Neutrophil (primary cell): ENCODE results near the gene RRP15.

Experiments
- H3K27ac ChIP-seq: fragments of 200-600 bp; sonication (generic); 2 replicates; pipeline ENCODE4 v1.5.1; 2016; ENCODE audit warnings: mild to moderate bottlenecking, moderate library complexity
- H3K27me3 ChIP-seq: fragments of 200-600 bp; sonication (generic); 2 replicates; pipeline ENCODE4 v1.6.0; 2016; ENCODE audit warnings: mild to moderate bottlenecking
- H3K36me3 ChIP-seq: fragments of 200-600 bp; sonication (generic); 2 replicates; pipeline ENCODE4 v1.5.1; 2017
- H3K4me1 ChIP-seq, 2 experiments: fragments of 200-600 bp in 1 of 2; sonication (generic) in 1 of 2; 1 replicate in 1 of 2; 2 replicates in 1 of 2; pipeline versions ENCODE4 v1.5.1 to v1.6.1; 2013 to 2016; ENCODE audit warnings: low read depth in 1 of 2, low read length in 1 of 2, mild to moderate bottlenecking in 1 of 2, moderate library complexity in 1 of 2; ENCODE audit not compliant: control insufficient read depth in 1 of 2, insufficient read depth in 1 of 2
- H3K4me3 ChIP-seq, 2 experiments: fragments of 200-600 bp in 1 of 2; sonication (generic) in 1 of 2; 1 replicate in 1 of 2; 2 replicates in 1 of 2; pipeline ENCODE4 v1.5.1; 2013 to 2016; ENCODE audit warnings: low read depth in 1 of 2, low read length in 1 of 2, mild to moderate bottlenecking in 1 of 2, moderate library complexity in 1 of 2
- H3K9me3 ChIP-seq: fragments of 200-600 bp; sonication (generic); 2 replicates; pipeline ENCODE4 v1.5.1; 2016
- TF ChIP-seq, protein P1 (sequence below): fragments of 200-600 bp; sonication (generic); IDR thresholded peaks from 2 replicates; pipeline ENCODE4 v1.5.1; 2016; ENCODE audit warnings: antibody characterized with exemption

The RRP15 gene

DNA sequence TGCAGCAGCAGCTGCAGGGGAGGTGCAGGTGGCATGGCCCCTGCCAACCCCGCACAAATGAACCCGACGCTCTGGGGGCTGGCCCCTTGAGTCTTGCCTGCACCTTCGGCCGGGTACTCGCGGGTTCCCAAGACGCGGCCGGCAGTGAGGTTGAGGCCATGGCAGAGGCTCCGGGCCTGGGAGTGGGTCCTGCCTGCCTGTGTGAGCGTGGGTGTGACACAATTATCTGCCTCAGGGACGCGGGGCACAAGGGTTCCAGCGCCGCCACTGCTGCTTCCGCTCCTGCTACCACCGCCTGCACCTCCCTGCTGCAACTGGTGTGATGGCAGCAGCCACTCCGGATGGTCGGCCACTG is 39.1 kb downstream of the RRP15 start:
- H3K4me3 ChIP-seq, result no peak overlapping the region
- H3K4me1 ChIP-seq, result no peaks in the 10 kb centered on the region
- H3K9me3 ChIP-seq, result no peaks in the 10 kb centered on the region
- no peak overlapping the region for H3K27ac ChIP-seq
- TF ChIP-seq, protein P1, sequence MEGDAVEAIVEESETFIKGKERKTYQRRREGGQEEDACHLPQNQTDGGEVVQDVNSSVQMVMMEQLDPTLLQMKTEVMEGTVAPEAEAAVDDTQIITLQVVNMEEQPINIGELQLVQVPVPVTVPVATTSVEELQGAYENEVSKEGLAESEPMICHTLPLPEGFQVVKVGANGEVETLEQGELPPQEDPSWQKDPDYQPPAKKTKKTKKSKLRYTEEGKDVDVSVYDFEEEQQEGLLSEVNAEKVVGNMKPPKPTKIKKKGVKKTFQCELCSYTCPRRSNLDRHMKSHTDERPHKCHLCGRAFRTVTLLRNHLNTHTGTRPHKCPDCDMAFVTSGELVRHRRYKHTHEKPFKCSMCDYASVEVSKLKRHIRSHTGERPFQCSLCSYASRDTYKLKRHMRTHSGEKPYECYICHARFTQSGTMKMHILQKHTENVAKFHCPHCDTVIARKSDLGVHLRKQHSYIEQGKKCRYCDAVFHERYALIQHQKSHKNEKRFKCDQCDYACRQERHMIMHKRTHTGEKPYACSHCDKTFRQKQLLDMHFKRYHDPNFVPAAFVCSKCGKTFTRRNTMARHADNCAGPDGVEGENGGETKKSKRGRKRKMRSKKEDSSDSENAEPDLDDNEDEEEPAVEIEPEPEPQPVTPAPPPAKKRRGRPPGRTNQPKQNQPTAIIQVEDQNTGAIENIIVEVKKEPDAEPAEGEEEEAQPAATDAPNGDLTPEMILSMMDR, result no peak
- no peaks in the 10 kb centered on the region for H3K27me3 ChIP-seq
- H3K36me3 ChIP-seq, result peaks cover 9% of the 10 kb centered on the region

DNA sequence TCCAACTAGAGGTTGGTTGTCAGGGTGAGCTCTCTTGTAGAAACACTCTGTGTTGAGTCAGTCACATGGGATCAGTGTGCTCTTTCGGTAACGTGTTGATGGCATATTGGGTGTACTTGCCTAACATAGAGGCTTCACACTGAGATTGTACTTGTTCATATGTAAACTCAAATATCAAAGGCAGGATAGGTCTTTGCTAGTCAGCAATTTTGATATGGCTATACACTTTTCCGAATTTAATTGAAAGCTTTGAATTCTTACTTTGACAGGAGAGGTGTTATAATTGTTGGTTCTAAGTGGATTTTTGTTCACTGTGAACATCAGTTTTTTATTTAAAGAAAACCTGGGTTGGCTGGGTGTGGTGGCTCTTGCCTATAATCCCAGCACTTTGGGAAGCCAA is 43.7 kb downstream of the RRP15 start:
- H3K27me3 ChIP-seq, result no peaks in the 10 kb centered on the region
- H3K36me3 ChIP-seq, result no peaks in the 10 kb centered on the region
- H3K27ac ChIP-seq, result no peak overlapping the region
- no peak overlapping the region for H3K4me3 ChIP-seq
- TF ChIP-seq, protein P1, result no peak
- no peaks in the 10 kb centered on the region for H3K9me3 ChIP-seq
- H3K4me1 ChIP-seq, result no peaks in the 10 kb centered on the region

DNA sequence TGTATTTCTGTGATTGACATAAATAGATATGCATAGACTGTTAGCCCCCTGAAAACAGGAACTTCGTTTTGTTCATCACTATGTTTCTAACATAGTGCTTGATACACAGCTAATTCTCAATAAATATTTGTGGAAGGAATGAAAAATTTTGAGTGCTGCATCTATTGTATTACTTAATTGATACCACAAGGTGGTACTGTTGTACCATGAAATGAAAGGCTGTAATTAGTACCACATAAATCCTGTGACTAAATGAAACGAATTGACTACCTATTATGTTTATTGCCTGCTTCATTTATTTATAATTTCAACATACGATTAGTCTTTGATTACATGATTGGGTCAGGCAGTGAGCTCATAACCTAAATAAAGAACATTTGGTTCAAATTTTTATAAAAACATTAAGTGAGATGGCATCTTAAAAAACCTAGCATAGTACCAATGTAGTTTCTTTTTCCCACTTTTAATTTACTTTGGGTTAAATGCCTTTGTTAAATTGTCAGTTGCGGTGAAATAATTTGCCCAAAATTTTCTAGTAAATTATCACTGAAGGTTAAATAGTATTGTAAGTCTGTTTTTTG is 45.0 kb downstream of the RRP15 start:
- H3K9me3 ChIP-seq, result no peaks in the 10 kb centered on the region
- H3K27ac ChIP-seq, result no peak overlapping the region
- TF ChIP-seq, protein P1, result no peak
- no peak overlapping the region for H3K4me3 ChIP-seq
- H3K36me3 ChIP-seq, result no peaks in the 10 kb centered on the region
- no peaks in the 10 kb centered on the region for H3K4me1 ChIP-seq
- H3K27me3 ChIP-seq, result no peaks in the 10 kb centered on the region

DNA sequence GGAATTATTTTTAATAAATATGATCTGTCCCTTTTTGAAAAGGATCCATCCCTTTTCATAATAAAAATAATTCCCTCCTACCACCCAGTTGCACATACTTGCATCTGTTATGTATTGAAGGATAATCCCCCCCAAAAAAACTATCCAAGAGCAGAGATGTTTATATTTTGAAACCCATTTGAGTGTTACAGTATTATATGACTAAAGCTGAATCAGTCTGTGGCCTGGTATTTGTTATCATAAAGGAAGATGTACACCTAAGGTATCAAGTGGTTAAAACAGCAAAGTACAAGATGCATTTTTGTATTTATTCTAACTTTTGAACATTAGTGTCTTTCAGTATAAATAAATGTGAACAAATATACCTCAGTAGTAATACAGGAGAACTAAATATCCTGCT is 47.3 kb downstream of the RRP15 start:
- Histone ChIP-seq H3K36me3 (no peaks in the 10 kb centered on the region), H3K27me3 (no peaks in the 10 kb centered on the region), H3K4me1 (no peaks in the 10 kb centered on the region), H3K4me3 (no peak overlapping the region), H3K9me3 (no peaks in the 10 kb centered on the region), H3K27ac (no peak overlapping the region)
- TF ChIP-seq, protein P1, result no peak

DNA sequence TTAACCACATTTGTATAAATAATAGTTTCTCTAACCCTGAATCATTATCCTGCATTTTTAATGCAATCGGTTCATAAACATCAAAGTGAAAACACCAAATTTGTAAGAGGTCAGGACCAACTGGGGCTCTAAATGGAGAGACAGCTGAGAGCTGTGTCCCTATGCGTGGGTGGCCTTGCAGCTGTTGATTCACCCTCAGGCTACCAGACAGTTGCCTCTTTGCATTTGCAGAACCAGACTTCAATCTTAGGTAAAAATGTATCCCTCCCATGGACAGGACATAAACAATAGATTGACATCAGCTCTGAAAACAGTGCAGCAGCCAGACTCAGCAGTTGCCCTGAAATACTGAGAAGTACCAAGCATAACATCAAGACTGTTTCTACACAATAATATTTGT is 51.2 kb downstream of the RRP15 start:
- H3K36me3 ChIP-seq, result no peaks in the 10 kb centered on the region
- no peak overlapping the region for H3K4me3 ChIP-seq
- no peaks in the 10 kb centered on the region for H3K9me3 ChIP-seq
- H3K27ac ChIP-seq, result no peak overlapping the region
- TF ChIP-seq, protein P1, result no peak
- no peaks in the 10 kb centered on the region for H3K4me1 ChIP-seq
- no peaks in the 10 kb centered on the region for H3K27me3 ChIP-seq

DNA sequence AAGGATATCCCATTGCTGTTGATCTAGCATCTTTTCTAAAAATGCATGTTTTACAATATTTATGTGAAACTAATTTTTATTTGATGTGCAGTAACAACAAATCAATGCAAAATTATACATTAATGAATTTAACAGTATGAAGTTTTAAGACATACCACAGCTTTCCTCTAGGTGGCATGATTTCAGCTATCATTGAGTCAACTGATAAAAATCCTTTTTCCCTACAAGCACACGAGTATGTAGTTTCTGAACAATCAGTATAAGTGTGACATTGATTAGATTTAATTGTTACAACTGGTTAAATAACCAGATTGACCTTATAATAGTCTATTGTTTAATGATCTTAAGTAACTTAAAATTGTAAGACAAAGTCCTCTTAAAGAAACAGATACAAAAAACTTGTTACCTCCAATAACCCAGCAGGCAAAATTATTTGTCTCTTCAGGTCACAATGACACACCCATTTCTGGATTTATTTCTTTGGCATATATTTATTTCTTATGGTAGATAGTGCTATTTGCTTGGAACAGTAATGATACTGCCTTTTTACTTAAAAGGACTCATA is 54.3 kb downstream of the RRP15 start:
- TF ChIP-seq, protein P1, result no peak
- Histone ChIP-seq H3K4me1 (no peaks in the 10 kb centered on the region), H3K9me3 (no peaks in the 10 kb centered on the region), H3K27me3 (peaks cover 22% of the 10 kb centered on the region), H3K36me3 (no peaks in the 10 kb centered on the region), H3K4me3 (no peak overlapping the region), H3K27ac (no peak overlapping the region)
